HG02571 (cell line): ENCODE results near the gene EGFL8.
A peak's percentile ranks its signal among the peaks of the same experiment; 100 is the strongest.

ENCODE experiments used
- ATAC-seq: cut with Tn5 transposase; IDR thresholded peaks from one replicate; pipeline ENCODE4 v1.9.1; 2021; ENCODE audit warnings: mild to moderate bottlenecking, moderate library complexity; ENCODE audit not compliant: unreplicated experiment

The EGFL8 gene

DNA sequence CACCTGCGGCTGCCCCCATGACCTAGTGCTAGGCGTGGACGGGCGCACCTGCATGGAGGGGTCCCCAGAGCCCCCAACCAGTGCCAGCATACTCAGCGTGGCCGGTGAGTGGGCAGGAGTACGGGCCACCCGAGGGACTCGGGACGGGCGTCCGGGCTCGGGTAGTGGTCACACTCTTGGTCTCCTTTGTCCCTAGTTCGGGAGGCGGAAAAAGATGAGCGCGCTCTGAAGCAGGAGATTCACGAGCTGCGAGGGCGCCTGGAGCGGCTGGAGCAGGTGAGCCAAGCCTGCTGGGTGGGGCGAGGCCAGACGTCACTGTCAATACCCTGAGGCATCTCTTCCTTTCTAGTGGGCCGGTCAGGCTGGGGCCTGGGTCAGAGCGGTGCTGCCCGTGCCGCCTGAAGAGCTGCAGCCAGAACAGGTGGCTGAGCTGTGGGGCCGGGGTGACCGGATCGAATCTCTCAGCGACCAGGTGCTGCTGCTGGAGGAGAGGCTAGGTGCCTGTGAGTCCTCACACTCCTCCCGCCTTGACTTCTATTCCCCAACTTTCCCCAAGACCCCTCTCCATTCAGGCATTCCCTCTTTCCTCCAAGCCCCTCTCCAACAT, 2.9 kb downstream of the EGFL8 start:
- no peak for ATAC-seq

DNA sequence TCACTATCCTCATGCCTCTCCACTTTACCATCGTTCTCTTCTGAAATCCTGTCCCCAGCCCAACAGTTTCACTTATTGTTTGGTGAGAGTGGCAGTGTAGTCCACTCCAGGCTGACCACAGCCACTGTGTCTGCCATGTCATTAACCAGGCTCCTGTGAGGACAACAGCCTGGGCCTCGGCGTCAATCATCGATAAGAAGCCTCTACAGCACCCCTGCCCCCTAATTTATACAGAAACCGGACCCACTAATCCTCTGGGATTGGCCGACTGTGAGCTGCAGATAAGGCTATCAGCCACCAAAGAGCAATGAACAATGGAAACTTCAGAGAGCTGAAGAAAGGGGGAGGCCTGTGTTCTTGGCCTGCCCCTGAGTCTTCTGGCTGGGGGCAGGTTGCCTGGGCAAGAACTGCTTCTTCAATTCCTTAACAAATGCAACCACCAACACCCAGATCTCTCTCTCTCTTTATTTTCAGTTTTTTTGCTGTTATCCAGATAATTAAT, 3.4 kb downstream of the EGFL8 start:
- ATAC-seq: no peak

DNA sequence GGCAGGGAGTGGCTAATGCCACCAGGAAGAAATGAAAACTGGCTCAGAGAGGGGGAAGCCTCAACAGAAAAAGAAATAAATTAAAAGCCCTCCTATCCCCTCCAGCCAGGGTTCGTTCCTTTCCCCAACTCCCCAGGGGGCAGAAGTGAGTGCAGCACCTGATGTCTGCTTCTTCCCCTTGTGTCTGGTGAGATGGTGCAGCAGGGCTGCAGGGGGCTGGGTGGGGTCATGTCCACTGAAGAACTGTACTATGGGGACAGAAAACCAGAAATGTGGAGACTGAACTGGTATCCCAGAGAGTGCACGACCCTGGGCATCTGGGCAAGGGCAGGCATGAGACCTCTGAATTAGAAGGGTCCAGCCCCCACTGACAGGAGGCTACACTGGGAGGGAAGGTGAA, 4.0 kb downstream of the EGFL8 start:
- ATAC-seq: no peak

DNA sequence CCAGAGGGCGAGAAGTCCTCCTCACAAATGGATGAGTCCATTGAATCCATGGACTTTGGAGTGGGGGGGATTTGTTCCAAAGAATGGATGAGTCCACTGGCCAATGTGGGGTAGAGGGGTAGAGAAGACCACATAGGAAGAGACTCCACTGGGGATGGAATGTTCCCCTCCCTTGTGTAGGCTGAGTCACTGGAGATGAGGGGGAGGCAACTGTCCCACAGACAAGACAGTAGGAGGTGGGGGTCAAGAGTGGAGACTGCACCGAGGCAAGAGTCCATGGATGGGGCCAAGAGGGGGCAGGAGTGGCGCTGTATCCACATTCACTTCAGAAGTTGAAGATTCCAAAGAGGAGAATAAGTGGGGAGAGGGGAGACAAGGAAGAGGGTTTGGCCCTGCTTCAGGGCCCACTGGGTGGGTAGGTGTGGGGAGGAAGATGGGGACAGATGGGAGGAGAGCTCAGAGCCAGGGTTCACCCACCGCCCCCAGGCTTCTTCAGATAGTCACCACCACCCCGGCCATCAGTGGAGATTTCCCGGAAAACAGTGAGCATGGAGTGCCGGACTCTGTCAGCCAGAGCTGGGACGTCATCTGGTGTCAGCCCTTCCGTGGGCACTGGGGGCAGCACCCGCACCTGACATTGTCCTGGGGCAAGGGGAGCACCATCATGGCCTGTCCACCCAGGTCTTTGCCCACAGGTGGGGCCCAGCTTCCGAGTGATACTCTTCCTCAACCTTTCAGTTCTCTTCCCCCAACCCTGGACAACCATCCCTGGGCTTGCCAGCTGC, 4.6 kb downstream of the EGFL8 start:
- ATAC-seq: no peak

DNA sequence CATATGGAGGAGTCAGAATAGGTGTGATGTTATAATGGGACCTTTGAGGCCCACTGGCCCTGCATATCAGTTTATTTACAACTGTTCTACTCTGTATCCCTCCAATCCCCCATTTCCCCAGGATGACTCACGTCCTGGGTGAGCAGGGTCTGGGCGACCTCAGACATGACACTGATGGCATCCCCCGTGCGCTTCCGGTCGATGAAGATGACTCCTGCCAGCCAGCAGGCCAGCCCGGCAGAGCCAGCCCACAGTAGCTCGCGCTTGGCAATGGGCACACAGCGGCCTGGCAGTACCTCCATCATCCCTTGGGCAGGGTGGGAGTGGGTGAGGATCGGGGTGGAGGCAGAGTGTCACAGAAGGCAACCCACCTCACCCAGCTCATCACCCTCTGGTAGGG, 5.9 kb downstream of the EGFL8 start:
- no peak for ATAC-seq

DNA sequence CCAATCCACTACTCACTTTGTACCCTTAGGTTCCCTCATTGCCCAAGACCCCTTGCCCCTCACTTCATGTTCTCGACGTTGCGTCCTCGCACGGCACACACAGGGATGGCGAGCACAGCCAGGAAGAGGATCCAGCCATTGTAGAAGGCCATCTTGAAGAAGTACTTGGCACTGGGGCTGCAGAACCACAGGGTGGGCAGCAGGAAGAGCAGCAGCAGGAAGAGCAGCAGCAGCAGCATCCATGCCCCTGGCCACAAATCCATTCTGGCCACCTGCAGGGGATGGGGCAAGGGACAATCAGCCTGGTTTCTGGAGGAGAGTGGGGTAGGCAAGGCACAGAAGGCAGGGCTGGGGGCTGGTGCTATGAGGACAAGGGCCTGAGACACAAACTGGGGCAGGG, 6.8 kb downstream of the EGFL8 start:
- no peak for ATAC-seq

DNA sequence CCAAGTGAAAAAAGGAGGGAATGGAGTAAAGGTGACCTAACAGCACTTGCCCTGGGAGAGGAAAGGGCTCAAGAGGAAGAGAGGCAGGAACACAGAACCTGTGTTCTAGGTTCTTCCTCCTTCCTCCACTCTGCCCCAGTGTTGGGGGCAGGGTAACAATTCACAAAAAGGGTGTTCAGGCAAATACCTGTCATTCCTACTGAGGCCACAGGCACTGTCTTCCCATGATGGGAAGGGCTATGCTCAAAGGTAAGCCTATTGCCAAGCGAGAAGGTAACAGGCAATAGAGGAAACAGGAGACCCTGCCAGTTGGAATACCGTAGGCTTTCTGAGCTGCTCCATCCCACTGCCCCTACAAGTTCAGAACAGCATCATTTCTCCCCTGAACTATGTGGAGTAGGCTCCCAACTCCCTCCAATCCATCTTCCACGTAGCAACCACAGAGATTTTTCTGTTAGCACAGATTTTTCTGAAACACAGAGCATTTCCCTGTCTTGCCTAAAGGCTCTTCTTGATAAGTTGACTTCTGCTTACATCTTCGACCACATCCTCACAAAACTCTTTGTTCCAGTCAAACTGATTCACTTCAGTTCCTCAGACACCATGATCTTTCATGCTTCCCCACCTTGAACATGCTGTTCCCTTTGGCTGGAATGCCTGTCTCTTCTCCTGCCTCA, 8.8 kb downstream of the EGFL8 start:
- no peak for ATAC-seq

DNA sequence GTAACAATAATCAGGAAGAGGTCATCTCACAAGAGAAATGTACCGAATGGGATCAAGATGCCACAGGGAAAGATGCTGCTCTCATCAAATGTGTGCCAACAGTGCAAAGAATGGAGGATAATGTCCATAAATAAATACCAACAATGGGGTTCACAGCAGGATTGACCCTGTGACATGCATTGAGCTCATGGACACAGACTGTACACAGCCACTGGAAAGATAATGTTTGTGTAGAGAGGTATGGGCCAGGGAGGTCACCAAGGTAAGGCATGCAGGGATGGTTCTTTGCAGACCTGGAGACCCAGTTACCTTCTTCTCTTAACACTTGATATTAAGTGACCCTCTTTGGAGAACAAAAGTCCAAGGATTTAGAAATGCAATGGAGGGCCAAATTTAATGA, 10.0 kb downstream of the EGFL8 start:
- no peak for ATAC-seq

DNA sequence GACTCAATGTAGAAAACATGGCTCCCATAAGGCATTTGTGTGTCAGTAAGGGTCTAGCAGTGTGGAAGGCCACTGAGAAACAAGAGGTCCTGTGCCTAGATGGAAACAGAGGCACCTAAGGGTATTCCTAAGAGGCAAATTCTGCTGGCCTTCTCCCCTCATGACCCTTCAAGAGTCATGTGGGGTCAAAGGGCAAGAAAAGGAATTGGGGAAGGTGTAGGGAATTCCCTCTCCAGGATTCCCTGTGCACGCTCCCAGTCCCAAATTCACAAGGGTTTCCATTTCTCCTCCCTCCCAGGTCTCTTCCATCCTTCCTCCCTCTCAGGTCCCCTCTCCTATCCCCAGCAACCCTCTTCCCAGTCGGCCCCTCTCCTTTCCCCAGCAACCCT, 10.9 kb downstream of the EGFL8 start:
- no peak for ATAC-seq

DNA sequence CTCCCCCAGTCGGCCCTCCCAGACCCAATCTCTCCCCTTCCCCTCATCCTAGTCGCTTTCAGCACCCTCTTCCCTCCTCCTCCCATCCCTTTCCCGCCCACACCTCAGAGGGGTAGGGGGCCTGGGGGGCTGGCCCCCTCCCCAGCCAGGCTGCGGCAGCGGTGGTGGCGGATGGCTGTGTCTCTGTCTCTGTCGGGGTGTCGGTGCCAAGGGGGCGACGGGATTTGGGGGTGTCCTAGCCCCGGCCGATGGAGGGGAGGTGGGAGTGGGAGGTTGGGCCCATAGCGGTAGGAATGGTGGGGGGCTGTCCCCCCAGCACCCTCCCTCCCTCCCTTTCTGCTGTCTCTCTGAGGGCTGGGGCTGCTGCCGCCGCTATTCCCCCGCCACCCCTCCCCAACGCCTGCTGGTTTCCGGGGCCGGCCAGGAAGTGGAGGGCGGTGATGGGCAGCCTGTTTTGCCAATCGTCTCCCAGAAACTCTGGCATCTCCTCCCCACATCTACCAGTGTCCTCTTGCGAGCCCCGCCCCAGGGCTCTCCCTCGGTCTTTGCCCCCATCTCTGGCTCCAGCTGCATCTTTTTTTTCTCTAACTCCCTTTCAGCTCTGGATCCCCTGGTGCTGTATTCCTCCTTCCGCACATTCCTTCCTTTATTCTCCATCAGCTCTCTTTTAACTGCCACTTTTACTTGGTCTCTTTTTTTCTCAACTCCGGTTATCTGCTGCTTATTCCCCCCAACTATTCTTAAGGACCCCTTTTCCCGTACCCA, 11.5 kb downstream of the EGFL8 start, which contains the start of gene AGPAT1:
AGPAT1 (minus strand) TSS at position 374 of the 765 bp plus-strand sequence. CDS start 4,588 bp downstream, outside the sequence.
- ATAC-seq: peak; percentile 43

DNA sequence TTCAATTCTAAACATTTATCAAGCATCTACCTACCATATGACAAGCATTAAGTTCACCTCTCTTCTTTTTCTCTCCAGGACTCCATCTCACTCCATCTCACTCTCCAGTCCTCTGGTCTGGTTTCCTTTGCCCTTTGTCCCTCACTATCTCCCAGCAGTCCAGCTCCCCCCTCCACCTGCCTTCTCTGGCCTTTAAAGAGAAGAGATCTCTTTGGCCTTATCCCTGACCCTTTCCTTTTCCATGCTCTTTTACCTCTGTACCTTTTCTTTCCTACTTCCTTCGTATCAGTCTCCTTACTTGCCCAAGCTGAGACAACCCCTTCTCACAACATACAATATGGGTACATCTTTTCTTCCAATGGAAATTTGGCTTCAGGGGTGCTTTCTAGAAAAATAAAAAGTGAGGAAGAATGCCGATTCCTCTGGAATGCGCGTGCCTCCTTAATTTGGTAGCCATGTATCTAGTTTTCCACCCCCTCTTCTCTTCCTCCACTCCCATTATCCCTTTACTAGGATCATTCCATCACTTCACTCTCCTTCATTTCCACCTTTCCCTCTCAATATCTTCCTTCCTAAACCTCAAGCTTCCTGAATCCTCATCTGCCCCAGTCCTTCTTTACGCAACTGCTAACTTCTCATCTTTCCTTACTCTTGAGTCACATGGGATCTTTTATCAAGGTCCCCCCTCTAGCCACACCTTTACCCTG, 12.2 kb downstream of the EGFL8 start:
- no peak for ATAC-seq

DNA sequence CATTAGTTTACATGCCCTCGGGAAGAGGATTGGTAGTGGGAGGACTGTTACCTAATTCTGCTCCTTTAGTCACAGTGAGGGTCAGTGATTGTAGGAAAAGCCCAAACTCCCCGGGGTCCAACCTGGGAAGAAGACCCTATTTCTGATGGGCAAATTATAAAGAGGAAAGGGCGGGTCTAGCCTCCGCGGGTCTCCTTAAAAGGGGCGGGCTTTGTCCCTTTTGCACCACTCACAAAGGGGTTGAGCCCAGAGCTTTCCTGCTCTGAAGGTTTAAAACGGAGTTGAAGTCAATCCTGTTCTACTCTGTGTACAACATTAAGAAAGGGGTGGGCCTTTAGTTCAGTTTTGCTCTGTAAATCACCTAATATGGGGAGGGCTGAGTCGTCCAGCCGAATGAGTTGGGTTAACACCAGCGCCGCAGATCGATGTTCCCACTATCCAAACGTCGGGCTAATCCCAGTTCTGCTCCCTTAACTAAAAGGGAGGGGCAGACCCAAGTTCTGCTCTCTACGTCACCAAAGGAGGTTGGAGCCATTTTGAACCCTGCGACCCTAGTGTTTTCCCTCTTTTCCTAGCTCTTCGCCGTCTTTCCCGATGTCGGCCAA, 12.9 kb downstream of the EGFL8 start:
- ATAC-seq: no peak

DNA sequence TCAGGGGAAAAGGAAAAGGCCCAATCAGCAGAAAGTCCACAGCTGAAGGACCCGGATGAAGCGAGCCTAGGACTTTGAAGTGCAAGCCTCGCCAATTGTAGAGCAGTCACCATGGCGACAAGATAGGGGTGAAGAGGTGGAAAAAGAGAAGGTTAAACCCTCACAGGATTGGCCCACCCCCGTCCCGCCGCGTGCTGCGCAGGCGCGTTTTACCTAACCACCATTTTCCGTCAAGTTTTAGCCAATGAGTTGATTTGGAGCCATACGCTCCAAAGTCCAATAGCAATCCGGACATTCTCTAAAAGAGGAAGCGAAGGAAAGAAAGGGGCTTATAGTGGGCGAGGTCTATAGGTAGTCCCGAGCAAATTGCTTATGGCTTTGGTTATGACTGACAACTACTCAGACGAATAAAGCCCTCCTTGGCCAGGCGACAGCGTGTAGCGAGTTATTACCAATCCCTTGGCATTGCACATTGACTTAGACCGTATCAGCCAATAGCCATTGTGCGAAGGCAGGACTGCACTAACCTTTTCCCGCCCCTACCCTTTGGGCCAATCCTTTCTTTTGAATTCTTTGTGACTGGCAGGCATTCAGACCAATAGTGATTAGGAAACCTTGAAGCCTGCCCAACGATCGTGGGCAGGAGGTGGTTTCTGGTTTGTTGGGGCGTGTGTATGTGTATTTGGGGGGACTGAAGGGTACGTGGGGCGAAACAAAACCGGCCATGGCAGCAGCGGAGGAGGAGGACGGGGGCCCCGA, 13.6 kb downstream of the EGFL8 start, which contains the start of gene RNF5:
RNF5 (plus strand) TSS at position 618 of the 759 bp plus-strand sequence; CDS start at position 725, 107 bp downstream.
- peak; percentile 74 for ATAC-seq

DNA sequence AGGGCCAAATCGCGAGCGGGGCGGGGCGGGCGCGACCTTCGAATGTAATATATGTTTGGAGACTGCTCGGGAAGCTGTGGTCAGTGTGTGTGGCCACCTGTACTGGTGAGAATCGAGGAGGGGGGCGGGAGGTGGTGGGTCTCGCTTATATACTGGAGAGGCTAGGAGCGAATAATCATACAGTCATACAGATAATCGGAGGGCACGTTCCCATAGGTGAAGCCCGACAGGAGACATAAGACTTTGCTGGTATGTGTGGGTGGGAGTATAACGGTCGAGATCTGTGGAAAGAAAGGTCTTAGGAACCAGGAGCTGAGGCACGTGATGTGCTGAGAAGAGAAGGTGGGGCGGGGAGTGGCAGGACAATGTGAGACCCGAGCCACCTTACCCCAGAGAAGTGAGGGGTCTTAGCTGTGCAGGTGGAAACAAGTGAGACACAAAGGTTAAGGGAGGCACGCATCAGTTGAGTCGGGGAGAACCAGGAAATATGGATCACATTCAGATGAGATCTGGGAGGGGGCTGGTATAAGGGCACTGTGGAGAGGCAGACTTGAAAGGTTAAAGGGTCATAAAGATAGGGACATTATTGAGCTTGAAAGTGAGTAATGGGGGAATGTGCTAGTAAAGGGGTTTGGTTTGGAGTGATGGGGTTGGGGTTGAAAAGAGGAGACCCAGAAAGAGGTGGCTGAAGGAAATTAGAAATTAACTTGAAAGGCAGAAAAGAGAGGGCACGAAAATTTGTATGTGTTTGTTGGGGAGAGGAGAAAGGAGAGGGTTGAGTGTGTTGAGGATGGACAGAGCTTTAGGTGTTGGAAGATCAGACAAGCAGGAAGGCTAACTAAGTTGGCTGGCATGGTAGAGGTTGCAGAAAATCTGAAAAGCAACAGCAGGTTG, 14.4 kb downstream of the EGFL8 start:
- ATAC-seq: no peak

DNA sequence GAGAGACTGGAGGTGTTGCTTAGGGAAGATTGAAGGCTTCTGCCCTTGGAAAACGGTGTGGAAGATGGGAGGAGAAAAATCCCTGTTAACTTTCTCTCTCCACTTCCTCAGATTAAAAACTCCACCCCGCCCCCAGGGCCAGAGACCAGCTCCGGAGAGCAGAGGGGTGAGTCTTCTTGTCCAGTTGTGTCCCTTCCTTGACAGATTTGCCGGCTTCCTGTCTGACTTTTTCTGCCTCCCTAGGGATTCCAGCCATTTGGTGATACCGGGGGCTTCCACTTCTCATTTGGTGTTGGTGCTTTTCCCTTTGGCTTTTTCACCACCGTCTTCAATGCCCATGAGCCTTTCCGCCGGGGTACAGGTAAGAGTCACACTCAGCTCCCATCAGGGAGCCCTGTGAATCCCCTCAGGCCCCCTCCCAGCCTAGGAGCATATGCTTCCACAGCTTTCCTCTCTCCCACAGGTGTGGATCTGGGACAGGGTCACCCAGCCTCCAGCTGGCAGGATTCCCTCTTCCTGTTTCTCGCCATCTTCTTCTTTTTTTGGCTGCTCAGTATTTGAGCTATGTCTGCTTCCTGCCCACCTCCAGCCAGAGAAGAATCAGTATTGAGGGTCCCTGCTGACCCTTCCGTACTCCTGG, 15.5 kb downstream of the EGFL8 start:
- ATAC-seq: no peak

DNA sequence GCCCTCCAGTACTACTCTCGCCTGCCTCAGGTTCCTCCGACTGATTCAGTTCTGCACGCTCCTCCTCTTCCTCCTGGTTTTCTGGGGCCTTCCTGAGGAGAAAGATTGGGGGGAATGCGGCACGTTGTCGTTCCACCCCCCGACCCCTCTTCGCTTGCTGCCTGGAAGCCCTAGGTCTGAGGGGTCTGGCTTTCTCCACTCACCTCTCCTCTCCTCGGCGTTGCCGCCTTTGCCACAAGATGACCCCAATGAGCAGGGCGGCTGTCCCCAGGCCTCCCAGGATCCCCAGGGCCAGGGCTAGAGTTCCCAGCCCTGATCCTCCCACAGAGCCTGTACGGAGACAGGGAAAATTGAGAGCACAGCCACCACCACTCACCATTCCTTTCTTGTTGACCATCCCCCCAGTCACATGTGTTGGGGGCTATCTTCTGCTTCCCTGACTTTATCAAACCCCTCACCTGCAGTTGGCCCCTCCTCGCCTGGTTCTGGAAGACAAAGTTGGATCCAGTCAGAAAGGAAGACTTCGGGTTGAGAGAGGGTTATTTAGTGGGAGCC, 16.8 kb downstream of the EGFL8 start:
- ATAC-seq: no peak

DNA sequence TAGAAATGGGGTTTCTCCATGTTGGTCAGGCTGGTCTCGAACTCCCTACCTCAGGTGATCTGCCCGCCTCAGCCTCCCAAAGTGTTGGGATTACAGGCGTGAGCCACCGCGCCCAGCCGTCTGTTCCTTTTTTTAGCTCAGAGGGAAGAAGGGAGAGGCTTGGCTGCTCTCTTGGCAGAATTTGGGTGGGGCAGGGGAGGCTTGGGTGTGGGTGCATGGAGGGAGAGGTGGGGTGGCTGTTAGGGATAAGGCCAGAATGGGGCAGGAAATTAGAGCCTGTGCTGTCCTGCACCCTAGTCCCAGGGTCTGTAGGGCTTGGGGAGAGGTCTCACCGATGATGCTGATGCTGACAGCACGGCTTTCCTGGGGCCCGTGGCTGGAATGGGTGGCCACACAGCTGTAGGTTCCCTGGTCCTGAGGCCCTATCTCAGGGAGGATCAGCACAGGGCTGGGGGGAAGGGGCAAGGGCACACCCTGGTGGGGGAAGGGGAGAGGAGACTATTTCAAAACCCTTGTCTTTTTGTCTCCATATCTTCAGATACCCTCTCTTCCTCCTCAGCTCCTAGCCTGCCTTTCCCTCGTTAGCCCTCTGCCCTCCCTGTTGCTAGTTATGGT, 17.6 kb downstream of the EGFL8 start:
- no peak for ATAC-seq
